Stimulated activated naive CD8-positive, alpha-beta T cell treated with anti-CD3 and anti-CD28 coated beads, Interleukin-15, amount 100 ng/mL, for 72 hours (primary cell): ENCODE results near the gene SLC27A1.

Experiments used
- ATAC-seq: fragments of 150-1000 bp; cut with Tn5 transposase; 2 replicates; pipeline ENCODE4 v1.10.0; 2021; ENCODE audit warnings: mild to moderate bottlenecking, moderate library complexity
- DNase-seq, 2 donors: peaks; one replicate each; pipeline ENCODE4 v3.0.0; 2021 to 2022
- H3K27ac Mint-ChIP-seq, 2 donors: one replicate each; pipeline ENCODE4 v1.8.0; 2022; ENCODE audit warnings: mild to moderate bottlenecking in 2 of 2, mixed read lengths in 2 of 2, moderate library complexity in 2 of 2
- H3K27me3 Mint-ChIP-seq: one replicate; pipeline ENCODE4 v1.8.0; 2022; ENCODE audit warnings: mixed read lengths
- H3K4me1 Mint-ChIP-seq: one replicate; pipeline ENCODE4 v1.8.0; 2022; ENCODE audit warnings: mild to moderate bottlenecking, mixed read lengths
- H3K4me3 Mint-ChIP-seq, 2 donors: one replicate each; pipeline ENCODE4 v1.8.0; 2022; ENCODE audit warnings: mild to moderate bottlenecking in 2 of 2, mixed read lengths in 2 of 2, moderate library complexity in 1 of 2
- H3K9me3 Mint-ChIP-seq, 2 donors: one replicate each; pipeline ENCODE4 v1.8.0; 2022; ENCODE audit warnings: mixed read lengths in 2 of 2

The SLC27A1 gene

DNA sequence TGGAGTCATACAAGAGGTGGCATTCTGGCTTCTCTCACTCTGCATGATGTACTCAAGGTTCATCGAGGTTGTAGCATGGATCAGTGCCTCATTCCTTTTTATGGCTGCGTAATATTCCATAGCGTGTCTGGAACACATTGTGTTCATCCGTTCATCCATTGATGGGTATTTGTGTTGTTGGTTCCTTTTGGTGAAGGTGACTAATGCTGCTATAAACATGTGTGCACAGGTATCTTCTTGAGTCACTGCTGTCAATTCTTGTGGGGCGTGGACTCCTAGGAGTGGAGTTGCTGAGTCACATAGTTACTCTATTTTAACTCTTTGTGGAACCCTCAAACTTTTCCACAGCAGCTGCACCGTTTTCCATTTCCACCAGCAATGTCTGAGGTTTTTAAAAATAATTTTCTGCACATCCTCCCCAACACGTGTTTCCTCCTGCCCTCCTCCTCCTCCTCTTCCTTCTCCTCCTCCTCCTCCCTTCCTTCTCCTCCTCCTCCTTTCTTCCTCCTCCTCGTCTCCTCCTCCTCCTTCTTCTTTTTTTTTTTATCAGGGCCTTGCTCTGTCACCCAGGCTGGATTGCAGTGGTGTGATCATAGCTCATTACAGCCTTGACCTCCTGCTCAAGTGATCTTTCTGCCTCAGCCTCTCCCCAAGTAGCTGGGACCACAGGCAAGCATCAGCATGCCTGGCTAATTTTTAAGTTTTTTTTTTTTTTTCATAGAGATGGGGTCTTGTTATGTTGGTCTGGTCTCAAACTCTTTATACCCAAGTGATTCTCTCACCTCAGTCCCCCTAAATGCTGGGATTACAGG is 19.9 kb upstream of the SLC27A1 start:
- peak; percentile 79 for ATAC-seq
- Mint-ChIP-seq H3K27ac (peak overlapping the region in 1 of 2 donors; percentile 60), H3K27me3 (peaks cover 42% of the 10 kb centered on the region), H3K9me3 (peaks cover 0 to 6% of the 10 kb centered on the region in 2 donors), H3K4me3 (peak overlapping the region; percentile 5 to 35), H3K4me1 (peaks cover 37% of the 10 kb centered on the region)
- DNase-seq = peak in 1 of 2 donors; percentile 51

DNA sequence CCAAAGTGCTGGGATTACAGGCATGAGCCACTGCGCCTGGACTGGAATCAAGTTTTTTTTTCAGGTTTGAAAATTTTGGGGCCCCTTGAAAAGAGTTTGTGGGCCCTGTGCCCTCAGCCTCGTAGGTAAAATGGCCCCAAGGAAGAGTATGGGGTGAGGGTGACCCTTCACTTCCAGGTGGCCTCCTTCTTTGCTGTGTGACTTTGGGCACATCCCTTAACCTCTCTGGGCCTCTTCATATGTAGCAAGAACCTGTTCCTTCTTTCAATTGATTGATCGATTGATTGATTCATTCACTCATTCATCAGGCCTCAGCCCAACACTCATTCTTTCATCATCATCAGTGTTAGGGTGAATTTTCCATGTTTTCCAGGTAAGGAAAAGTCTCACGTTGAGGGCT is 18.5 kb upstream of the SLC27A1 start:
- ATAC-seq (no peak), DNase-seq (no peak)
- Mint-ChIP-seq H3K9me3 (peaks cover 0 to 6% of the 10 kb centered on the region in 2 donors), H3K27me3 (peaks cover 56% of the 10 kb centered on the region), H3K4me3 (no peak overlapping the region), H3K27ac (no peak overlapping the region), H3K4me1 (peaks cover 42% of the 10 kb centered on the region)

DNA sequence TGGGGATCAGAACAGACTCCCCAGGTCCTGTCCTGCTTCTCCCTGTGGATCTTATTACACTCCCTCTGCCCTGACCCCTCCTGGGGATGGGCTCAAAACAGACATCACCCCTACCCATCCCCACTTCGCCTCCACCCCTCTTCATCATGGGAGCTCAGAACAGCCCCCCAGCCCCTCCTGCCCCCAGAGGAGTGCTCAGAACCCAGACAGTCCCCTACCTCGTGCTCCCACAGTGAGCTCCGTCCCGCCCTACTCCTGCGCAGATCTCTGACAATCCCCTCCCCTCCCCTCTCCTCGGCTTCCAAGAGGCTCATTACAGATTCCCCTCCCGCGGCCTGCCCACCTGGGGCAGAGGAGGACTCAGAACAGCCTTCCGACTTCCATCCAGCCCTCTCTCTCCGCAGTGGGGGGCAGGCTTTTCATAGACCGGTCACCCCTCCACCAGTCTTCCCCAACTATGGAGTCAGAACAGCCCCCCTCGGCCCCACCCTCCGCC is 15.7 kb upstream of the SLC27A1 start:
- Mint-ChIP-seq H3K4me1 (peaks cover 42% of the 10 kb centered on the region), H3K4me3 (no peak overlapping the region), H3K9me3 (peaks cover 0 to 6% of the 10 kb centered on the region in 2 donors), H3K27me3 (peaks cover 72% of the 10 kb centered on the region), H3K27ac (no peak overlapping the region)
- no peak for DNase-seq
- peak; percentile 11 for ATAC-seq

DNA sequence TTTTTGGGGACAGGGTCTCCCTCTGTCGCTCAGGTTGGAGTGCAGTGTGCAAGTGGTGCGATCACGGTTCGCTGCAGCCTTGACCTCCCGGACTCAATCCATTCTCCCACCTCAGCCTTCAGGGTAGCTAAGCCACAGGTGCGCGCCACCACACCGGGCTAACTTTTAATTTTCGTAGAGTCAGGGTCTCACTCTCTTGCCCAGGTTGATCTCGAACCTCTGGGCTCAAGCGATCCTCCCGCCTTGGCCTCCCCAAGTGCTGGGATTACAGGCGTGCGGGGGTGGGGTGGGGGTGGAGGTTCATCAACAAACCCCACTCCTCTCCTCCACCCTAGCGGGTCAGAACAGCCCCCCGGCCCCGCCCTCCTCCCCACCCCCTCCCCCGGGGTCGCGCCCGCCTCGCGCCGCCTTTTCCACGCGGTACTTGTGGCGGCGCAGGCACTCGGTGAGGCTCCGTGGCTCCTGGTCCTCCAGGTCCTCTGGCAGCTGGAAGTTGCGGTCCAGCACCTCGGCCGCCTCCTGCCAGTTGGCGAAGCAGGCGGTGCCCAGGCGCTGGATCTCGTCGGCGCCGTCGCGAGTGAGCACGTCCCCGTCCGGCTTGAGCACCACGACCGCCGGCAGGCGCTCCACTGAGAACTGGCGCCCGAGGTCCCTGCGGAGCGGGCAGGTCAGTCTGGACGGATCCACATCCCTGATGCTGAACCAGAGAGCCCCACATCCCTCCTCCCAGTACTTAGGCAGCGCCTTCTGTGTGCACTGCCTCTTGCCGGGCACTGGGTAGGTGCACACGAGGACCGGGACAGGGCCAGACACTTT is 14.8 kb upstream of the SLC27A1 start:
- peaks cover 34% of the 10 kb centered on the region for H3K4me1 Mint-ChIP-seq
- peaks cover 71% of the 10 kb centered on the region for H3K27me3 Mint-ChIP-seq
- peaks cover 0 to 6% of the 10 kb centered on the region in 2 donors for H3K9me3 Mint-ChIP-seq
- H3K4me3 Mint-ChIP-seq = no peak overlapping the region
- ATAC-seq (no peak), DNase-seq (no peak)
- H3K27ac Mint-ChIP-seq = no peak overlapping the region

DNA sequence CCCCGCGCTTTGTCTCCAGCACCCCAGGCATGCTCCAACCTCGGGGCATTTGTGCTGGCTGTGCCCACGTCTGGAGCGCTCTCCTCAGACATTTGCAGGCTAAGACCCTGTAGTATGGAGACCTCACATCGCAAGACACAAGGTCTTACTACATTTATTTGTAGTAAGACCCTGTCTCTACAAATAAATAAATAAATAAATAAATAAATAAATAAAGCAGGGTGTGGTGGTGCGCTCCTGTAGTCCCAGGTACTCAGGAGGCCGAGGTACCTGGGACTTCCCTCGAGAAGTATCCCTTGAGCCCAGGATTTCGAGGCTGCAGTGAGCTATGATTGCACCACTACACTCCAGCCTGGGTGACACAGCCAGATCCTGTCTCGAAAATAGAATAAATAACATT is 14.2 kb upstream of the SLC27A1 start:
- peaks cover 0 to 6% of the 10 kb centered on the region in 2 donors for H3K9me3 Mint-ChIP-seq
- no peak overlapping the region for H3K27ac Mint-ChIP-seq
- DNase-seq = no peak
- peaks cover 78% of the 10 kb centered on the region for H3K27me3 Mint-ChIP-seq
- no peak overlapping the region for H3K4me3 Mint-ChIP-seq
- H3K4me1 Mint-ChIP-seq = peaks cover 28% of the 10 kb centered on the region
- no peak for ATAC-seq

DNA sequence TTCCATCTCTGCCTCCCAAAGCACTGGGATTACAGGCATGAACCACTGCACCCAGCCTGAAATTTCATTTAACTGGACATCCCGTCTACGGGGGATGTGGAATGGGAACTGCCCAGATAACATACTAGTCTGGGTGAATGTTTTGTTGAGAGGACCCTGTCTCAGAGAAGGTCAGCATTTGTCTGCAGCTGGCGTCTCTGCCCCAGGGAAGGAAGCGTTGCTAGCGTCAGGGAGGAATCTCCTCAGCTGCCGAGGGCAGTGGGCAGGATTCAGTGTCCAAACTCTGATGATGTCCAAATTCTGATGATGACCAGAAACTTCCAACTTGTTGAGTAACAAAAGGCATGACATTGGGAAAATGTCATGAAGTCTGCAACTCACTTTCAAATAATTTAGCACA is 12.7 kb upstream of the SLC27A1 start:
- H3K4me3 Mint-ChIP-seq = no peak overlapping the region
- peaks cover 26% of the 10 kb centered on the region for H3K4me1 Mint-ChIP-seq
- H3K9me3 Mint-ChIP-seq = peaks cover 0 to 6% of the 10 kb centered on the region in 2 donors
- H3K27me3 Mint-ChIP-seq = peaks cover 81% of the 10 kb centered on the region
- no peak overlapping the region for H3K27ac Mint-ChIP-seq
- no peak for DNase-seq
- no peak for ATAC-seq

DNA sequence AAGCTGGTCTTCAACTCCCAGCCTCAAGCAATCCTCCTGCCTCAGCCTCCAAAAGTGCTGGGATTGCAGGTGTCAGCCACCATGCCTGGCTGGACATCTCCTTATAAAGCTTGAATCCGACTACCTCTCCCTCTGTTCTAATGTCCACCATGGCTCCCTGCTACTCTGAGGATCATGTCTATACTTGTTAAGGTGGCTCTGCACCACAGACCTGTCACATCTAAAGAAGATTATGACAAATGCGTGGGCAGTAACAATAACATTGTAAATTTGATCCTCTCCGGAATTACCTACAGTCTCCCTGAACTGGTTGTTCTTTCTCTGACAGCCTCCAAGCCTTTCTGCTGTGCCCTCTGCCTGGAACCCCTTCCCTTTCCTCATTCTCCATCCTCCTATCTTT is 11.4 kb upstream of the SLC27A1 start:
- Mint-ChIP-seq H3K4me1 (peaks cover 19% of the 10 kb centered on the region), H3K4me3 (no peak overlapping the region), H3K27ac (no peak overlapping the region), H3K9me3 (no peaks in the 10 kb centered on the region), H3K27me3 (peaks cover 71% of the 10 kb centered on the region)
- DNase-seq (no peak), ATAC-seq (no peak)

DNA sequence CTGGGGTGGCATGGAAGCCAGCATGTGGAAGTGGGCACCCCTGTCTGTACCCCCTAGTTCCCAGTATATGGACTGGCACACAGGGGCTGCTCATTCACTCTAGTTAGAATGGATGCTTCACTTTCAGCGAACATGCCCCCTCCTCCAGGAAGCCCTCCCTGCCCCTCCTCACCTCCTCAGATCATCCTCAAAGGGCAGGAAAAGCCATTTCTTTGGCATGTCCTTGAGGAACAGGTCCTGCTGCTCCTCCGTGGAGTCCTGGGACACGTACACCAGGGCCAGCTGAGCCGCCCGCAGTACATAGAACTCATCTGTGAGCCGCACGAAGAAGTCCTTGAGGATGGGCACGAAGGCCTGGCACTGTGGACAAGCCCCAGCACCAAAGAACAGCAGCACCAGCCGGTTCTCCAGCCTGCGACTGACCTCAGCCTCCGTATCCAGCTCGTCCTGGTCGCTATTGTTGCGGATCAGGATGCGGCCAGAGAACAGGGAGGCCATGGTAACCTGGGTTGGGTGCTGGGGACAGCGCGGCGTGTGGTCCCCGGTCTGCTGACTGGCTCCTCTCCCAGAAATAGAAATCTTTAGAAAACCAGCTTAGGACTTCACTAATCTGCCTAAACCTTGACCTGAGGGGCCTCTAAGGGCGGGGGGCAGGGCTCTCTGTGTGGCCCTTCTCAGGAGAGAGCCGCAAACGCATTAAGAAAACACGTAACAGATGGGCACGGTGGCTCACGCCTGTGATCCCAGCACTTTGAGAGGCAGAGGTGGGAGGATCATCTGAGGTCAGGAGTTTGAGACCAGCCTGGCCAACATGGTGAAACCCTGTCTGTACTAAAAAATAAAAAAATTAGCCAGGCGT is 9.7 kb upstream of the SLC27A1 start, which contains the start of gene NXNL1:
TSS of gene NXNL1 (minus strand) at position 555 of the 859 bp plus-strand sequence. CDS start at position 498, 57 bp downstream.
- Mint-ChIP-seq H3K27me3 (peaks cover 55% of the 10 kb centered on the region), H3K4me3 (no peak within 1 kb of the TSS), H3K9me3 (no peaks in the 10 kb centered on the region), H3K27ac (peak within 1 kb of the TSS; percentile 33 to 54), H3K4me1 (peaks cover 3% of the 10 kb centered on the region)
- no peak for ATAC-seq
- no peak for DNase-seq

DNA sequence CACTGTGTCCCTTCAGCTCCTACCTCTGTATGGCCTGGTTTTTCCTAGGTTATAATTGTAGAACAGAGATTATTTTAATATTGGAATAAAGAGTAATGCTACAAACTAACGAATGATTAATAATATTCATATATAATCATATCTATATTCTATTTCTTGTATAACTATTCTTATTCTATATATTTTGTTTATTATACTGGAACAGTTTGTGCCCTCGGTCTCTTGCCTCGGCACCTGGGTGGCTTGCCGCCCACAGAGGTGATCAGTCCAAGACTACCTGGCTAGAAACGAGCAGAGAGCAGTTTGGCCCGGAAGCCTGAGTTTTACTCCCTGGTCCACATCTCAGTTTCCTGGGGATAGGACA is 3.9 kb upstream of the SLC27A1 start:
- Mint-ChIP-seq H3K27ac (no peak overlapping the region), H3K27me3 (no peaks in the 10 kb centered on the region), H3K4me3 (no peak overlapping the region), H3K9me3 (no peaks in the 10 kb centered on the region), H3K4me1 (peaks cover 34% of the 10 kb centered on the region)
- no peak for DNase-seq
- ATAC-seq = no peak

DNA sequence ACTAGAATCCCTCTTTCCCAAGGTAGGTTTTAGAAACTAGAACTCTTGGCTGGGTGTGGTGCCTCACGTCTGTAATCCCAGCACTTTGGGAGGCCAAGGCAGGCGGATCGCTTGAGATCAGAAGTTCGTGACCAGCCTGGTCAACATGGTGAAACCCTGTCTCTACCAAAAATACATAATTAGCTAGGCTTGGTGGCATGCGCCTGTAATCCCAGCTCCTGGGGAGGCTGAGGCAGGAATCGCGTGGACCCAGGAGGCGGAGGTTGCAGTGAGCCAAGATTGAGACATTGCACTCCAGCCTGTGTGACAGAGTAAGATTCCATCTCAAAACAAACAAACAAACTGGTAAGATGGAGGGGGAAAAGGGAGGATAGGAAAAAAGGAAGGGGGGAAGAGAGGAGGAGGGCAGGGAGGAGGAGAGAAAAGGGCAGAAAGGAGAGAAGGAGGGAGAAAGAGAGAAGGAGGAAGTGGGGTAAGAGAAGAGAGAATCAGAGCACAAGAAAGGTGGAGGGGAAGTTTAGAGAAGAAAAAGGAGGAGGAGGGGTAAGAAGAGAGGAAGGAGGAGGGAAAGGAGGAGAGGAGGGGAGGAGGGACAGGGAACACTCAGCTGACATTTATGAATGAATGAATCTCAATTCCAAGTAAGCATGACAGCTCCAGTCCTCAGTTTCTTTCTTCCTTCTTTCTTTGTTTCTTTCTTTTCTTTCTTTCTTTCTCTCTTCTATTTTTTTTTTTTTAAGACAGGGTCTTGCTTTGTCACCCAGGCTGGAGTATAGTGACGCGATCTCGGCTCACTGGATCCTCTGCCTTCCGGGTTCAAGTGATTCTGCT is 2.6 kb upstream of the SLC27A1 start:
- DNase-seq (no peak), ATAC-seq (no peak)
- Mint-ChIP-seq H3K27ac (no peak overlapping the region), H3K27me3 (no peaks in the 10 kb centered on the region), H3K4me1 (peaks cover 46% of the 10 kb centered on the region), H3K4me3 (no peak overlapping the region), H3K9me3 (no peaks in the 10 kb centered on the region)

DNA sequence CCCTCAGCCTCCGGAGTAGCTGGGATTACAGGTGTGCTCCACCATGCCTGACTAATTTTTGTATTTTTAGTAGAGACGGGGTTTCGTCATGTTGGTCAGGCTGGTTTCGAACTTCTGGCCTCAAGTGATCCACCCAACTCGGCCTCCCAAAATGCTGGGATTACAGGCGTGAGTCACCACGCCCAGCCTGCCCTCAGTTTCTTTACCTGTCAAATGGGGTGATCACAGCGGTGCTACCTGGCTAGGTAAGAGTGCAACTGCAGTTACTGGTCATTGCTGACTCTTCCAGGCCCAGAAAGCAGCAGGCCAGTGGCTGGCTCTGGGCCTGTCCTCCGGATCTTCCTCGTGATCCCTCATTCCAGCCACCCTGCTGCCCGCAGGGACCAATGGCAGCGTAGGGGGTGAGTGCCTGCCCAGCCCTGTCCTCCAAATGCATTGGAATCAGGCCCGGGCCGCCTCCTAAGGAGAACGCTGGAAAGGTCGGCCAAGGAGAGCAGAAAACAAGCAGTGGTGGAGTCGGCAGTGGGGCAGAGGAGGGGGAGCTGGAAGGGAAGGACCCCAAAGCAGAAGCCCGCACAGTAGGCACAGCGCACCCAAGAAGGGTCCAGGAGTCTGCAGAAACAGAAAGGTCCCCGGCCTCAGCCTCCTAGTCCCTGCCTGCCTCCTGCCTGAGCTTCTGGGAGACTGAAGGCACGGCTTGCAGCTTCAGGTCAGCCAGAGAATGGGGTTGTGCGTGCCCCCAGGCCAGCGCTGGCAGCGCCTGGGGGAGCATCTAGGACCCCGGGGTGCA is 1.8 kb upstream of the SLC27A1 start:
- Mint-ChIP-seq H3K4me3 (peak overlapping the region; percentile 96 to 97), H3K9me3 (no peaks in the 10 kb centered on the region), H3K4me1 (peaks cover 54% of the 10 kb centered on the region), H3K27ac (peak overlapping the region in 1 of 2 donors; percentile 57), H3K27me3 (no peaks in the 10 kb centered on the region)
- no peak for DNase-seq
- no peak for ATAC-seq

DNA sequence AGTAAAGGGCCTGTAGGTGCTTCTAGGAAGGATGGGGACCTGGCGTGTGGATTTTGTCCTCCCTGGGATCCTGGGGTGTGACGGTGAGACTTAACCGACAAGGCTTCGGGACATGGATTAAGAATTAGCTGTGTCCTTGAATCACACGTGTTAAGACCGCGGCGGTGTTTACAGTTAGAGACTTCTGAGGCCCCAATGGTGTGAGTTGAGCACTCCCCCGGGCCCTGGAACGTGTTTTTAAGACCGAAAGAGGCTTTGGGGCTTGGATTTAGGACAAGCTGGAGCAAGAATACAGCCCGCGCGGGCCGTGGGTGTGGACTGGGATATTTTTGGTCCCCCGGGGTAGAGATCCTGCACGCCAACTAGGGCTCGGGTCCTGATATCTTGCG is 1.2 kb upstream of the SLC27A1 start:
- no peak for DNase-seq
- Mint-ChIP-seq H3K27ac (peak overlapping the region in 1 of 2 donors; percentile 89), H3K27me3 (no peaks in the 10 kb centered on the region), H3K4me3 (peak overlapping the region; percentile 96 to 97), H3K4me1 (peaks cover 60% of the 10 kb centered on the region), H3K9me3 (no peaks in the 10 kb centered on the region)
- ATAC-seq = no peak

DNA sequence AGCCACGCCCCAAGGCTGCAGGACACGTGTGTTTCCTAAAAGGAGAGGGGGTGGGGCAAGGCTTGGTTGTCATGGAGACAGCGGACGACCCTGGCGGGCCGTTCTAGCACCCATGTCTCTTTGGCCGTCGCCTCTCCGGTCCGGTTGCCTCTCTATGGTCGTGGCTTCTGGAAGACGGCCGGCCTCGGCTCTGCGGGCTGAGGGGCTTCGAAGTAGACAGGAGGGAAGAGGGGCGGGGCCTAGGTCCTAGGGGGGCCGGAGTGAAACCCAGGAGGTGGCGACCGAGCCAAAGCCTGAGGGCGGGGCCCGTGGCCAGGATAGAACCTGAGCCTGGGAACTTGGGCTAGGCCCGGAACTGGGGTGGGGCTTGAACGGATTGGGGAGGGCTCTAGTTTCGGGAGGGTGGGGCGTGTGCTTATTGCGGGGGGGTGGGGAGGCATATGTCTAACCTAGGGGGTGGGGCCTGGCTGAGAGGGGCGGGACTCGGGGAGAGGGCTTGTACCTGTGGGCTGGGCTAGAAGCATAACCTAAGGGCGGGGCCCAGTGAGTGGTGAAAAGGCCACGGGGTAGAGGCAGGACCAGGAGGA is 750 bp upstream of the SLC27A1 start:
- Mint-ChIP-seq H3K4me1 (peaks cover 60% of the 10 kb centered on the region), H3K27me3 (no peaks in the 10 kb centered on the region), H3K4me3 (peak overlapping the region; percentile 96 to 97), H3K27ac (peak overlapping the region; percentile 89 to 91), H3K9me3 (no peaks in the 10 kb centered on the region)
- ATAC-seq = peak; percentile 89
- peak; percentile 83 to 84 for DNase-seq
